ENCODE results near the gene CCNE1.

CCNE1 gene

DNA sequence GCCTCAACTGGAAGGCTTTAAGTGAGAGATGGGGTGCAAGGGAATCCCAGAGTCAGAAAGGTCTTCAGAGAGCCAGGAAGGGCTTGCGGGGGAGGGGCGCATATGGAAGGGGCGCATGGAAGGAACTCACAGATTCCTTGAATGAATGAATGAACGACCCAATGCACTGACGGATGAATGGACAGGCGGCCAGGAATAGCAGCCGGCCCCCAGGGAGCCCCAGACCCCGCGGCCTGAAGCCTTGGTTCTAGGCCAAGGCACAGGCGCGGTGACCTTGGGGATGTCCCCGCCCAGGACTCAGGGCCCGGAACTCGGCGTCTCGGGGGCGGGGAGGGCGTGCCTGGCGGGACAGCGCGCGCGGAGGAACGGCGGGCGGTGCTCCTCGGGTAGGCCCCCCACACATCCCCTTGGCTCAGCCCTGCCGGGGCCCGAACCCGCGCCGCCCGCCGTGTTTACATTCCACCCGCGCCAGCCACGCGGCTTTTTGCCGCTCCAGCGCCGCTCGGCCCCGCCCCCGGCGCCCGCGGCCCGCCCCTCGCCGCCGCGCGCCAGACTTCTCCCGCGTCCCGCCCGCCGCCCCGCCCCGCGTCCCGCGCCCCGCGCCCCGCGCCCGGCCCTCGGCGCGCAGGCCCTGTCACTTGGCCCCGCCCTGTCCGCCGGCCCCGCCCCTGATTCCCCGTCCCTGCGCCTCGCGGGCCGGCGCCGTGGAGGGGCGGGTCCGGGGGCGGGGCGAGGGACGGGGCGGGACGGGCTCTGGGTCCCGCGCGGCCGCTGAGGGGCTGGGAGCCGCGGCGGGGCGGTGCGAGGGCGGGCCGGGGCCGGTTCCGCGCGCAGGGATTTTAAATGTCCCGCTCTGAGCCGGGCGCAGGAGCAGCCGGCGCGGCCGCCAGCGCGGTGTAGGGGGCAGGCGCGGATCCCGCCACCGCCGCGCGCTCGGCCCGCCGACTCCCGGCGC is at the start of gene CCNE1:
CCNE1 (plus strand) TSS at position 867 of the 955 bp plus-strand sequence. CDS start 565 bp downstream, outside the sequence.
- DNase-seq: peak; percentile 72

DNA sequence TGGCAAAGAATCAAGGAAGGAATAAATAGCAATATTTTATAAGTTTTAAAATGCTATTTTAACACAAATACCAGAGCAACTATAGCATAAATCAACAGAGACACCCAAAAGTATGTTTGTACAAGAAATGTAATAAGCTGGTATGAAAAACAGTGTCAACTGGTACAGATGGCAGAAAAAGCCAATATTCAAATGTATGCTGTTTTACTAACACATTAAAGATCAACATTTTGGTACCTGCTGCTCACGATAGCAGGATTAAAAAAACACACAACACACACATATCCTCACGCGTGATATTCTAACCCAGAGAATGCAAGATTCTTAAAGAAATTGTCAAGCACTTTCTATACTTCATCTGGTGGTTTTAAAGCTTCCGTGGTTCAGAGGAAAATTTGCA is 48.6 kb upstream of the CCNE1 start:
- no peak for DNase-seq

DNA sequence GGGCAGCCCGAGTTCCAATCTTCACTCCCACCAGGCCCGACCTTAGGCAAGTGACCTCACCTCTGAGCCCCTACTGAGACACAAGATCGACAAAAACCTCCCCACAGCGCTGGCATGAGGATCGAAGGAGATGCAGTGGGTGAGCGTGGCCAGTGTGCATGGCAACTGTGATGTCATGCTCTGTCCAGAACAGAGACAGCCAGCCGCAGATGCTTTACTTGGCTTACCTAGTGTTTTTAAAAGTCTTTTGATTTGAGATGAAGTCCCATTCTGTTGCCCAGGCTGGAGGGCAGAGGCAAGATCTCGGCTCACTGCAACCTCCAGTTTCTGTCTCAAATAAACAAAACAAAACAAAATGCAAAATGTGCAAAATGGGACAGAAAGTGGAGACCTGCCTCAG is 47.4 kb upstream of the CCNE1 start:
- DNase-seq: no peak

DNA sequence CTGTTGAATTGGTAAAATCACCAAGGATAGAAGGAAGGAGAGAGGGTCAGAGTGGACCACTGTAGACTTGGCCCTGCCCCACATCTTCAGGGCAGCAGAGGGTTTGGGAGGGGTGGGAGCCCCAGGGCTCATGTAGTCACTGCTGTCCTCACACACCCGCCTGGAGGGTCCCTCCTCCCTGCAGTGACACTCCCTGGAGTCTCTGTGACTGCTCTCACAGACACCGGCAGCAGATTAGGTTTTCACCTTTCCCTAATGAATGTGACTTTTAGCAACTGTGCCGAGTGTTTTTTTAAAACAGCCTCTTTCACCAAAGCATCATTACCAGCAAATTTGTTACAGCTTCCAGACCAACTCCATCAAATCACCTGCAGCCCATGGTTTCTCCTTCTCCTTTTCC is 45.7 kb upstream of the CCNE1 start:
- no peak for DNase-seq

DNA sequence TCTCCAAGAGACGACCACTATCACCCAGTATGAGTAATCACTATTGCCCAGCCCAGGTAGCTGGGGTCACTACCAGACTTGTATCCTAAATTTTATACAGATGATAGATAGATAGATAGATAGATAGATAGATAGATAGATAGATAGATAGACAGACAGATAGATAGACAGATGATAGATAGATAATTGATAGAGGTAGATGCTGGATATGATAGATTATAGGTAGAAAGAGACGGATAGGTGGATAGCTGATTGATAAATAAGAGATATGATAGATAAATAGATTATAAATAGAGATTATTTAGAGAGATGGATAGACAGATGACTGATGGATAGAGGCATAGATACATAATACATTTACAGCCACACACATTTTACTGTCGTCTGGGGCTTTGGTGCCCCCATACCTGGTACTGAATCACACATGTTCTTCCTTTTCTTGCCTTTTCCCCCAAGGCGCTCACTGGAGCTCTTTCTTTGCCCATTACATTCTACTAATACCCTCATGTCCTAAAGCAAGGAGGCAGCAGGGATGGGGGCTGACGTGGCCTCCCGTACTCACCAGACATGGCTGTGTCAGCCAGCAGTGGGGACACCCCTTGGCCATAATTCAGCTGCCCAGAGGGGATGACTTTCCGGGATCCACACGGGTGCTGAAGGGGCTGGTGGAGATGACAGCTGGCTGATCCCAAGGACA is 44.6 kb upstream of the CCNE1 start:
- no peak for DNase-seq

DNA sequence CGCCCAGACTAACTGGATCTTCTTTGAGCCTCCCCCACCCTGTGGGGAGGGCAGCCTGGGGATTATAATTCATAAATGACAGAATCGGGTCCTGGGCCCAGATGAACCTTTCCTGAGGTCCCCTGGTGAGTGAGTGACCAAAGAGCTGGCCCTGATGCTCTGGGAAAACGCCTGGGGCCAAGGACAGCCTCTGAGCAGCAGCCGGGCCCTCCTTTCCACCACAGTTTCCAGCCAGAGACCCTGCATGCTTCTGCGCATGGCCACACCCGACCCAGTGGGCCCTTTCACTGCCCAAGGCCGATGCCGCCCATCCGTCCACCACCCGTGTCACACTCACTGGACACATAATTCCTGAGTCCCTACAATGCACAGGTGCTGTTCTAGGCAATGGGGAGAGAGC is 43.6 kb upstream of the CCNE1 start:
- no peak for DNase-seq

DNA sequence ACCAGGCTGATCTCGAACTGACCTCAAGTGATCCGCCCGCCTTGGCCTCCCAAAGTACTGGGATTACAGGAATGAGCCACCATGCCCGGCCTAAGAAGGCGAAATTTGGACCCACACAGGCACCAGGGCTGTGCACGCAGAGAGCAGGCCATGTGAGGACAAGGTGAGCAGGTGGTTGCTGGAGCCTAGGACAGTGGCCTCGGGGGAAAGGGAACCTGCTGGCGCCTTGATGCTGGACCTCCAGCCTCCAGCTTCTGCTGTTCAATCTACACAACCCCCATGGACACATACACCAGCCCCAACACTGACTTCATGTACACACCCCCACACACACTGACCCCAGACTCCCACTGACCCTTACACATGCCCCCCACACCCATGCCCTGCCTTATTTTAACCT is 41.8 kb upstream of the CCNE1 start:
- no peak for DNase-seq

DNA sequence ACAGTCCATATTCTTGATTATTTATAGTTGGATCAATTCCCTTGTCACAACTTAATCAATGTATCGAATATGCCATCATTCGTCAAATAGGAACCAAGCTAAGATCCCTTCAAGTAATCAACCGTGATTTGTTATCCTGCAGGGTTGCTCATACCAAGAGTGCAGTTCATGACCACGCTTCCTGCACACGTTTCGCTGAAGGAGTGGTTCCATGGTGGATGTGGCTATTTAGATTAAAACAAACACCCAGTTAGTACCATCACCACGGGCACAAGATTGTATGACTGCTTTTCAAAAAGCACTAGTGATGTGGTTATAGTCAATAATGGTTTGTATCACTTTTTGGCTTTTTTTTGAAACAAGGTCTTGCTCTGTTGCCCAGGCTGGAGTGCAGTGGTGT is 41.1 kb upstream of the CCNE1 start:
- DNase-seq: no peak

DNA sequence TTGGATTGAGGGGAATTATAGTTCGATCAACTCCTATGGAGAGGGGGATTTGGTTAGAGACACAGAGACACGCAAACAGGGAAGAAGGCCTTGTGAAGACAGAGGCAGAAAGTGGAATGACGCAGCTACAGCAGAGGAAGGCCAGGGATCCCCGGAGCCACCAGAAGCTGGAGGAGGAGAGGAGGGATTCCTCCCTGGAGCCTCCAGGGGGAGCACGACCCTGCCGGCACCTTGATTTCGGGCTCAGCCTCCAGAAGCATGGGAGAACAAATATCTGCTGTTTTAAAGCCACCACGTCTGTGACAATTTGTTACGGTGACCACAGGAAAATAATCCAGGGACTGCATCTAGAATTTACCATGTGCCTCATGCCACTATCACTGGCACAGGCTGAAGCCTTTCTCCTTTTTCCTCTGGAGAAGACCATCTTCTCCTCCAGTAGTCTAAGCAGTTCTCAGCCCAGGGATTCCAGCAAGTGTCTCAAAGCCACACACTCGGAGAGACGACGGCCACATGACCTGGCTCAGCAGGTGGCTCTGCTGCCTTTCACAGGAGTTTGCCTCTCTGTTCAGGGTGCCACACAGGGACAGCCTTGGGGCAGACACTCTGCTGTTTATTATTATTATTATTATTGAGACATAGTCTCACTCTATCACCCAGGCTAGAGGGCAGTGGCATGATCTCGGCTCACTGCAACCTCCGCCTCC is 39.9 kb upstream of the CCNE1 start:
- peak; percentile 28 for DNase-seq

DNA sequence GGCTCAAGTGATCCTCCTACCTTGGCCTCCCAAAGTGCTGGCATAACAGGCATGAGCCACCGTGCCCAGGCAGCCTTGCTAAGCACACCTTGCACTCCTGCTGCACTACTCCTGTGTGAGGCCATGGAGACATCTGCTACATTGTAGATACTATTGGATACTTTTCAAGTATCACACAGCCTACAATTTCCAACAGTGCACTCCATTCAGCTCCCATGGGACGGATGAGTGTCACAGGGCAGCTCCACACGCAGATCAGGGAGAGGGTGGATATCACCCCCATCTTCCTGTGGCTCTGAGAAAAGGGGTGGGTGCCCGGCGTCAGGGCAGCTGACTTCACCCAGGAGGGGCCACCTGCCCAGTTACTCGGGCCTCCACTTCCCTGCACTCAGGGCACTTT is 39.1 kb upstream of the CCNE1 start:
- no peak for DNase-seq

DNA sequence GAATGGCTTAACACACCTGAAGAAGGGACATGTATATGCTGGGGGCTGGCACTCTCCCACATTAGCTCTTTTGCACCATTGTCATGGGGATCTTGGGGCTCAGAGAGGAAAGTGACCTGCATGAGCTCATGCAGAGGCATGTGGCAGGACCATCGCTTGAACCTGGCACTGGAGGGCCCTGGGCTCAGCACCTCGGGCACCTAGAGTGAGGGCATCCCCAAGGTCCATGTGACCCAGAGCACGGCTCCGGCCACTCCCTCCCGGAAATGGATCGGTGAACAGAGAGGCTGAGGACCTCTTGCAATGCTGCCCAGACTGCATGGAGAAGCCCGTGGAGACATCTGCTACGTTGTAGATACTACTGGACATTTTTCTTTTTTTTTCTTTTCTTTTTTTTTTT is 38.6 kb upstream of the CCNE1 start:
- no peak for DNase-seq

DNA sequence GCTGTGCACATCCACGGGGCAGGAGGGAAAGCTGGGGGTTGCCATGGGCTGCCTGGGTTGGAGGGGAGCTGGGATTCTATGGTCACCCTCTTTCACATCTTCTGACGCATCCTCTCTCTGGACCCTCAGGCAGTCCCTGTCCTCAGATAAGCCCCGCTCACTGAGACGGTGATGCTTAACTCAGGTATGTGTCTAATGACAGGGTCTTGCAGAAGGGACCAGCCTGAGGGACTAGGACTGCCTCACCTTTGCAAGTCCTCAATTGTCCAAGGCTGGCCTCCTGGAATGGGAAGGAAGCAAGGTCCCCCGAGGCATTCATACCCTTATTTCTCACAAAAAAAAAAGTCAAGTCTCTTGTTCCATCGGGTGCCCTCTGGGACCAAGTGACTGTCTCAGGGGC is 37.7 kb upstream of the CCNE1 start:
- no peak for DNase-seq

DNA sequence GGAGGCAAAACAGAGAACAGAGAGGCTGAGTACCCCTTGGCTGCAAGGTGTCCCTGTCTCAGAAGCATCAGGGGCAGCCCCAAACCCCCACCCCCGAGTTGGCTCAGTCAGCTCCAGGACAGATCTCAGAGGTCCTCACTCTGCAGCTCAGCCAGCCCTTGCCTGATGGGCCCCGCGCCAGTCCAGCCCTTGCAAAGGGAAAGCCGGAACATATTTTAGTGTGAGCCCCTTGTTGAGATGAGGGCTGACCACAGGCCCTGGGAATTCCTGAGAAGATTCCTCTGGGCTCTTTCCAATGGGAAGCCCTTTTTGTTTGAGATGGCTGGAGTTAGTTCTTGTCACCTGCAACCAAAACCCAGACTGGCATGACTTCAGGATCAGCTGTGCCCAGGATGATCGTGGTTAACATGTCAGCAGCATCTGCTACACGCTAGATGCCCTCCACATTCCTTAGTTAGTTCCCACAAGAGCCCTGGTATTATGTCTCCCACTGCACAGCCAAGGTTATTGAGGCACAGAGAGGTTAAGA is 33.9 kb upstream of the CCNE1 start:
- DNase-seq: no peak

DNA sequence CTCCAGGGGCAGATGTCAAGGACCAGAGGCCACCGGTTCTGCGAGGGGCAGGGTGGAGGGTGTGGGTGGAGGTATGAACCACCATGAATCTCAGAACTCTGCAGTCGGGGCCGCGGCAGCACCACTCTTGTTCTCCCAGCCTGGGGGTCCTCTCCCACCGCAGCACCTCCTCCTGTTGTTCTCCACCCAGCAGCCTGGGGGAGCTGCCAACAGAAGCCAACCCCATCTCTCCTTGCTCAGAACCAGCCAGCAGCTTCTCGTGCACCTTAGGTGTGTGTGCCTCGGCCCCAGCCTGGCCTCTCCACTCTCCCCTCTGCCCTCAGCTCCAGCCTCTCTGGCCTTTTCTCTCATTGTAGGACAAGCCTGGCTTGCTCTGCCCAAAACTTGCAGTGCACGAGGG is 31.9 kb upstream of the CCNE1 start:
- DNase-seq: no peak

DNA sequence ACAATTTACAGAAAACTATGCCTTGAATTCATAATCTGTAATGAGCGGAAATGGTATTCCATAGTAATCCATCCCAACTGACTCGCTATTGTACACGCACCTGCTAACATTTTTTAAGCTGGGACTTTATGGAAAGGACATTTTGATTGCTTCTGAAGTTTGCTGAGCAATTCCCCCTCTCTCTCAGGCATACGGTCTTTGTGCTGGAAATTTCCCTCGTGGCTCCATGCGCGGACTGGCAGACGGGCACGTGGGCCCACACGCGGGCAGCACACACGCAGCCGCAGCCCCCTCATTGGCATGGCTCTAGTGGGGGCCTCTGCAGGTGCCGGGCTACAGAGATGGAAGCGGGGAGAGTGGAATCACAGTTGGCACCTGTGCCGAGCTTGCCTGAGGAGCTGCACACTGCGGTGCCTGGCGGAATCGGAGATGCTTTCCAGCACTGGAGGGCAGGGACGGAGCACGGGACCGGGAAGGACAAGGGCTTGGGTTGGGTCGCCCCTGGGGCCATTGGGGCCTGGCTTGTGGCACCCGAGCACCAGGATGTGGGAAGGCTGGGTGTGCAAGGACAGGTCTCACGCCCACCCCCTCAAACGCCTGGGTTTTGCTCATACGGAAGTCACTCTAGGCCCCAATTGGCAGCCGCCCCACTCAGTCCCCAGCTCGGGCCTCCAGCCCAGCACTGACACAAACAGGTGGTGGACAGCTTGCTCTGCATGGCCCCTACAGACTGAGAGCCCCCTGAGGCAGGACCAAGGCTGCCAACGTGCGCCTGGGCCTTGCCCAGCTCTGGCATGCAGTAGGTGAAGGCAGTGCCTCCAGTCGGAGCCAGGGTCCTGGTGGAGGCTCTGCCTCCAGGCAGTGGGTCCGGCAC is 30.2 kb upstream of the CCNE1 start:
- DNase-seq: no peak

DNA sequence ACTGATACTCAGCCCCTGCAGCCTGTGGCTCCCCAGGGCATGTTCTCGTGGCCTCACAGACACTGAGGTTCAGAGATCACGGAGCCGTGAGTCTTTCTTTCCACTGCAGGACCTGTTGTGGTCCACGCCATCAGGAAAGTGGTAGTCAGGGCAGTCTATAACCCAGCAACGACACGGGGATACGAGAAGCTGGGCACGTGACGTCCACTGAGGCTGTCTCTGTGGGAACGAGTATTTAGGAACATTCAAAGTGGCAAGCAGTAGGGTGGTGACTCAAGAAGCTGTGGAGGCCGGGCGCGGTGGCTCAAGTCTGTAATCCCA is 29.6 kb upstream of the CCNE1 start:
- no peak for DNase-seq

DNA sequence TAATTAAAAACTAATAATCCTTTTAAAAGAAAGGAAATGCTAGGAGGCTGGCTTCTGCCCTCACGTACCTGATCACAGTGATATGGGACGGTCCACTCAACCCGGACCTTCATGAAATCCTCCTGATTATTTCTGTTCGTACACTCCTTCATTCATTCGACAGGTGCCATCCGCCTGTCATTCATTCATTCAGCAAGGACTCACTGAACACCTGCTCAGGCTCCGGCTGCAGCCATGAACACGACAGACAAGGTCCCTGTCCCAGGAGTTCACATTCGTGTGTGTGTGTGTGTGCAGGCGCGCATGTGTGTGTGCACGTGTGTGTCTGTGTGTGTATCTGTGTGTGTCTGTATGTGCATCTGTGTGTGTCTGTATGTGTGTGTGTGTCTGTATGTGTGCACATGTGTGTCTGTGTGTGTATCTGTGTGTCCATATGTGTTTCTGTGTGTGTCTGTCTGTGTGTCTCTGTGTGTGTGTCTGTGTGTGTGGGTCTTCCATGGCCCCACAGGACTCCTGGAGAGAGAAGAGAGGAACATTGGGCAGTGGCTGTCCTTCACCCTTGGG is 28.1 kb upstream of the CCNE1 start:
- DNase-seq: no peak

DNA sequence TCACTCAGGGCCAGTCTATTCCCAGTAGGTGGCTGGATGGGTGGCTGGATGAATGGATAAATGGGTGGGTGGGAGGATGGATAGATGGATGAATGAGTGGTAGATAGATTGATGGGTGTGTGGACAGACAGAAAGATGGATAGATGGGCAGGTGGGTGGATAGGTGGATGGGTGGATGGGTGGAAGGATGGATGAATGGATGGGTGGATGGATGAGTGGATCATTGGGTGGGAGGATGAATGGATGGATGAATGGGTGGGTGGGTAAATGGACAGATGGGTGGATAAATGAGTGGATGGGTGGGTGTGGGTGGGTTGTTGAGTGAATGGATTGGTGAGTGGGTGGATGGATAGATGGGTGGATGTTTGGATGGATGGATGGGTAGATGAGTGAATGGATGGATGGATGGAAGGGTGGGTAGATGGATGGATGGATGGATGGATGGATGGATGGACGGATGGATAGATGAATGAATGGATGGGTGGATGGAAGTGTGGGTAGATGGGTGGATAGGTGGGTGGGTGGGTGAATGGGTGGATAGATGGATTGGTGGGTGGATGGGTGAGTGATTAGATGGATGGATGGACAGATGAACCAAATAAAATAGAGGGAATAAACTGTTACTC is 27.1 kb upstream of the CCNE1 start:
- DNase-seq: no peak

DNA sequence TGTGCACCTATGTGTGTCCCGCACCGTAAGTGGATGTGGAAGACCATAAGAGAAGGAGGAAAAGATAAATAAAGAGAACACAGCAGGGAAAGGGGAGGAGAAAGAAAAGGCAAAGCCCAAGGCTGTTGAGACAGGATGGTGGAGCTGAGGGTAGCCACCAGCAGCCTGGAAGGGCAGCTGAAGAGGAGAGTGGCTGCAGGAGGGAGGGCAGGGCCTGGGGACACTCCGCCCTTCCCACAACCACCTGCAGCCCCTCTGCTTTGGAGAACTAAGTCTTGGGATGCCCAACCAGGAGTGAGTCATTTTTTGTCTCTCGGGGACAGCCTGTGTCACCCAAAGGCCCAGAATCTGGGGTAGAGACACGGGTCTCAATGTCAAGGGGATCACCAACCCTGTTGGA is 26.4 kb upstream of the CCNE1 start:
- DNase-seq: no peak

DNA sequence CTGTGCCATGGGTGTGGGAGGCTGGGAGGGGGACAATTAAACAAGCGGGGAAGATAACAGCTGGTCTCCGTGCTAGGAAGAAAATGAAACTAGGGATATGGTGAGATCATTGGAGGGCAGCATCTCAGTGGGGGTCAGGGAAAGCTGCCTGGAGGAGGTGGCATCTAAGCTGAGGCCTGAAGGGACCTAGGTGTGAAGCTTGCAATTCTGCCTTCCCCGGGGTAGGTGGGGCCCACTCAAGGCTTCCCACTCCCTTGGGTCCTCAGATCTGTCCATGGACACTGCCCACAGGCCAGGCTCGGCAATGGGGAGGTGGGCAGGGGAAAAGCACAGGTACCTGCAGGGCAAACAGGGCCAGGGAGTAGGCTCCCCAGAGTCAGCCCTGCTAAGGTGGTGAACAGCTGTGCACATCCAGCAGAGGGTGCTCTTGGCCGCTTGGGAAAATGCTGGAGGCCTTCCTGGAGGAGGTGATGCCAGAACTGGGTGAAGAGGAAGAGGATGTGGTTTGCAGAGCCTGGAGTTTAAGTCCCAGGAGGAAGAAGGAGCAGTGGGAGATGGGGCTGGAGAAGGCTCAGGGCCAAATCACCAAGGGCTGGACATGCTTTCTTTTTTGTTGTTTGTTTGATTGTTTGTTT is 25.7 kb upstream of the CCNE1 start:
- DNase-seq: no peak

DNA sequence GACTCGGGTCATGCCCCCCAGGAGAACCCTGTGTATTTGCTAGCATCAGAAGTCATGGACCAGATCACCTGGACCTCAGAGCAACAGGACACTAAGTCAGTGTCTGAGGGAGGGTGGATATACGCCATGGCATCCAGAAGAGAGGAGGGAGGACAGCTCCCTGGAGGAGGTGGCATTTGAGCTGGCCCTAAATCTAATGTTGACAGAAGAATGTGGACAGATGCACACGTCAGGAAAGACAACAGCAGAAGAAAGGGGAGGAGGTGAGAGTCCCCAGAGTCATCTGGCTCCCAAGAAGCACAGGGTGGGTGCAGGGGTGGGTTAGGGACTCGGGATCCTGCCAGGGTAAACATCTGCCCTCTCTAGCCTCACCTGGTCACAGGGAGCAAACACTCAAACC is 24.5 kb upstream of the CCNE1 start:
- no peak for DNase-seq
